H9 (cell line): ENCODE data around the gene TLR10. TPM values are rescaled to one million over a fixed set of nuclear protein-coding genes. Genes with fewer than 3 reads are reported as not detected.

Source experiments
- DNase-seq: peaks from one replicate; pipeline ENCODE4 v3.0.0-alpha.2; 2017
- H2AFZ ChIP-seq: one replicate; pipeline ENCODE4 v1.6.1; 2013; ENCODE audit warnings: mild to moderate bottlenecking, low read length, control low read depth, moderate library complexity
- H2AK5ac ChIP-seq: 2 replicates; pipeline ENCODE4 v1.6.1; 2013; ENCODE audit warnings: low read length, control low read depth, mixed read lengths; ENCODE audit not compliant: insufficient read length
- H2BK120ac ChIP-seq: one replicate; pipeline ENCODE4 v1.6.1; 2013; ENCODE audit warnings: low read depth, mild to moderate bottlenecking, low read length, control low read depth, inconsistent platforms; ENCODE audit not compliant: poor library complexity, severe bottlenecking
- H2BK12ac ChIP-seq: 2 replicates; pipeline ENCODE4 v1.6.1; 2013; ENCODE audit warnings: low read length, control low read depth, mixed read lengths, low read depth; ENCODE audit not compliant: insufficient read length
- H2BK15ac ChIP-seq: 2 replicates; pipeline ENCODE4 v1.6.1; 2013; ENCODE audit warnings: low read depth, low read length, control low read depth
- H2BK20ac ChIP-seq: one replicate; pipeline ENCODE4 v1.6.1; 2013; ENCODE audit warnings: low read depth, mild to moderate bottlenecking, low read length, control low read depth, inconsistent platforms; ENCODE audit not compliant: poor library complexity, severe bottlenecking
- H2BK5ac ChIP-seq: 2 replicates; pipeline ENCODE4 v1.6.1; 2013; ENCODE audit warnings: low read length, control low read depth, mixed read lengths; ENCODE audit not compliant: insufficient read length
- H3K14ac ChIP-seq: 2 replicates; pipeline ENCODE4 v1.6.1; 2013; ENCODE audit warnings: low read length, control low read depth; ENCODE audit not compliant: insufficient read depth
- H3K18ac ChIP-seq: 2 replicates; pipeline ENCODE4 v1.6.1; 2013; ENCODE audit warnings: low read depth, mild to moderate bottlenecking, mixed read lengths, low read length, control low read depth; ENCODE audit not compliant: insufficient read length
- H3K23ac ChIP-seq: 2 replicates; pipeline ENCODE4 v1.6.1; 2013; ENCODE audit warnings: low read length, control low read depth, mixed read lengths, low read depth; ENCODE audit not compliant: insufficient read length
- H3K23me2 ChIP-seq: 2 replicates; pipeline ENCODE4 v1.6.1; 2013; ENCODE audit warnings: low read depth, mild to moderate bottlenecking, mixed read lengths, low read length, control low read depth; ENCODE audit not compliant: insufficient read length, poor library complexity, severe bottlenecking
- H3K27ac ChIP-seq: 2 replicates; pipeline ENCODE4 v1.5.1; 2013; ENCODE audit warnings: low read length, control low read depth, mixed read lengths, low read depth; ENCODE audit not compliant: insufficient read length
- H3K27me3 ChIP-seq: 2 replicates; pipeline ENCODE4 v1.6.1; 2013; ENCODE audit warnings: low read length, control low read depth, inconsistent platforms; ENCODE audit not compliant: insufficient read depth
- H3K4ac ChIP-seq: 2 replicates; pipeline ENCODE4 v1.6.1; 2013; ENCODE audit warnings: low read depth, mild to moderate bottlenecking, control low read depth, inconsistent platforms, low read length, moderate library complexity
- H3K4me1 ChIP-seq: 2 replicates; pipeline ENCODE4 v1.6.1; 2013; ENCODE audit warnings: low read length, control low read depth, inconsistent platforms; ENCODE audit not compliant: insufficient read depth
- H3K4me2 ChIP-seq: 2 replicates; pipeline ENCODE4 v1.6.1; 2013; ENCODE audit warnings: low read length, control low read depth, mixed read lengths; ENCODE audit not compliant: insufficient read length, insufficient read depth
- H3K56ac ChIP-seq: 2 replicates; pipeline ENCODE4 v1.6.1; 2013; ENCODE audit warnings: low read depth, mild to moderate bottlenecking, mixed read lengths, low read length, control low read depth; ENCODE audit not compliant: insufficient read length
- H3K79me1 ChIP-seq: 2 replicates; pipeline ENCODE4 v1.6.1; 2013; ENCODE audit warnings: low read depth, mild to moderate bottlenecking, moderate library complexity, low read length, control low read depth, inconsistent platforms; ENCODE audit not compliant: insufficient read depth, poor library complexity, severe bottlenecking
- H3K79me2 ChIP-seq: 2 replicates; pipeline ENCODE4 v1.6.1; 2013; ENCODE audit warnings: low read length, control low read depth, inconsistent platforms; ENCODE audit not compliant: insufficient read depth
- H3K9ac ChIP-seq: 2 replicates; pipeline ENCODE4 v1.6.1; 2013; ENCODE audit warnings: low read length, control low read depth, mixed read lengths; ENCODE audit not compliant: insufficient read length; ENCODE audit errors: extremely low read depth
- H3K9me3 ChIP-seq: one replicate; pipeline ENCODE4 v1.6.1; 2013; ENCODE audit warnings: low read depth, low read length, inconsistent platforms; ENCODE audit not compliant: control insufficient read depth
- H3T11ph ChIP-seq: one replicate; pipeline ENCODE4 v1.6.1; 2013; ENCODE audit warnings: mild to moderate bottlenecking, low read length, control low read depth, inconsistent platforms
- H4K20me1 ChIP-seq: one replicate; pipeline ENCODE4 v1.6.1; 2013; ENCODE audit not compliant: control insufficient read depth, insufficient read length, insufficient read depth
- H4K5ac ChIP-seq: 2 replicates; pipeline ENCODE4 v1.6.1; 2013; ENCODE audit warnings: low read depth, mild to moderate bottlenecking, mixed read lengths, low read length, control low read depth; ENCODE audit not compliant: insufficient read length
- H4K8ac ChIP-seq: replicated peaks from 2 replicates; pipeline ENCODE4 v1.6.1; 2013; ENCODE audit warnings: low read length, control low read depth, mixed read lengths, low read depth; ENCODE audit not compliant: insufficient read length
- H4K91ac ChIP-seq: 2 replicates; pipeline ENCODE4 v1.6.1; 2013; ENCODE audit warnings: low read depth, mild to moderate bottlenecking, moderate library complexity, mixed read lengths, low read length, control low read depth; ENCODE audit not compliant: insufficient read length
- H3K27ac Mint-ChIP-seq, 3 experiments: 2 replicates in 2 of 3; 3 replicates in 1 of 3; pipeline ENCODE4 v1.8.0; 2020 to 2021; ENCODE audit warnings: mixed read lengths in 3 of 3, mild to moderate bottlenecking in 1 of 3, moderate library complexity in 1 of 3
- H3K27me3 Mint-ChIP-seq: 2 replicates; pipeline ENCODE4 v1.8.0; 2021; ENCODE audit warnings: low read depth, mild to moderate bottlenecking, moderate library complexity, mixed read lengths
- H3K36me3 Mint-ChIP-seq, 3 experiments: 2 replicates in 2 of 3; 3 replicates in 1 of 3; pipeline ENCODE4 v1.8.0; 2020 to 2021; ENCODE audit warnings: low read depth in 3 of 3, mixed read lengths in 3 of 3; ENCODE audit not compliant: insufficient read depth in 1 of 3
- H3K4me1 Mint-ChIP-seq, 2 experiments: 2 replicates each; pipeline ENCODE4 v1.8.0; 2020; ENCODE audit warnings: mixed read lengths in 2 of 2
- H3K4me3 Mint-ChIP-seq, 2 experiments: 2 replicates in 1 of 2; 3 replicates in 1 of 2; pipeline ENCODE4 v1.8.0; 2020 to 2021; ENCODE audit warnings: mild to moderate bottlenecking in 2 of 2, mixed read lengths in 2 of 2, moderate library complexity in 1 of 2
- H3K9me3 Mint-ChIP-seq, 2 experiments: 2 replicates in 1 of 2; 3 replicates in 1 of 2; pipeline ENCODE4 v1.8.0; 2020; ENCODE audit warnings: mild to moderate bottlenecking in 2 of 2, mixed read lengths in 2 of 2, moderate library complexity in 1 of 2
- CTCF ChIP-seq: fragments of 200-600 bp; sonication (generic); conservative IDR thresholded peaks from 3 replicates; pipeline ENCODE4 v1.8.0; 2021; ENCODE audit warnings: antibody characterized with exemption, mild to moderate bottlenecking
- WGBS: extraction: QIAGEN DNeasy Blood & Tissue Kit; methylation state at CpG from one replicate; pipeline ENCODE4 v1.1.7; 2013; ENCODE audit warnings: missing lambda C conversion rate, low lambda C conversion rate, mixed read lengths; ENCODE audit not compliant: insufficient read length; ENCODE audit errors: extremely low coverage; 5-methylcytosine and 5-hydroxymethylcytosine counted together
- total RNA-seq: library from RNA; stranded (reverse); gene quantifications from 2 replicates; pipeline ENCODE4 v1.2.1, GENCODE V29; 2021

The TLR10 gene
- total RNA-seq, 1 experiment from 2014 or later = not detected

GRCh38 chr4:38819569-38819968, 36.8 kb upstream of the TLR10 start:
- Histone ChIP-seq H3K79me1 (no peaks in the 10 kb centered on the region), H4K5ac (no peak overlapping the region), H3K4ac (no peak overlapping the region), H3K56ac (no peak overlapping the region), H3K4me2 (no peak overlapping the region), H3K9ac (no peak overlapping the region), H2BK12ac (no peak overlapping the region), H2BK120ac (no peak overlapping the region), H3K27ac (no peak overlapping the region), H3K9me3 (peaks cover 7% of the 10 kb centered on the region), H3K18ac (no peak overlapping the region), H2BK20ac (no peak overlapping the region), H4K91ac (no peak overlapping the region), H2AK5ac (no peak overlapping the region), H3K14ac (no peak overlapping the region), H2BK15ac (no peak overlapping the region), H4K8ac (no peak overlapping the region), H2BK5ac (no peak overlapping the region), H3K23ac (no peak overlapping the region), H3K23me2 (no peaks in the 10 kb centered on the region), H3K27me3 (no peaks in the 10 kb centered on the region), H2AFZ (no peak overlapping the region), H3K79me2 (no peaks in the 10 kb centered on the region), H4K20me1 (no peaks in the 10 kb centered on the region), H3T11ph (no peak overlapping the region), H3K4me1 (no peaks in the 10 kb centered on the region)
- Mint-ChIP-seq H3K4me1 (no peaks in the 10 kb centered on the region), H3K36me3 (peaks cover 2 to 8% (median 2%) of the 10 kb centered on the region in 3 experiments; a peak in 5 of 7 replicates), H3K27me3 (peaks cover 8% of the 10 kb centered on the region), H3K4me3 (no peak overlapping the region), H3K27ac (no peak overlapping the region), H3K9me3 (peaks cover 11 to 15% of the 10 kb centered on the region in 2 experiments; a peak in 4 of 5 replicates)
- TF ChIP-seq CTCF = no peak
- no peak for DNase-seq
- no CpG with 5 or more reads among the region's 3 CpGs for WGBS
